Smooth muscle cell (in vitro differentiated cells): ENCODE results near the gene FNBP1L. TPM values are rescaled to one million over a fixed set of nuclear protein-coding genes. Genes with fewer than 3 reads are reported as not detected.

Experiments
- DNase-seq: peaks from one replicate; lab custom pipeline; 2025; ENCODE audit not compliant: unreplicated experiment; lab: John Stamatoyannopoulos, UW
- H2AFZ ChIP-seq: fragments of 200-600 bp; sonication (generic); 2 replicates; pipeline ENCODE4 v1.6.0; 2016; ENCODE audit warnings: antibody characterized with exemption, low read depth, mild to moderate bottlenecking
- H3F3A ChIP-seq: fragments of 200-600 bp; sonication (generic); 2 replicates; pipeline ENCODE4 v1.6.0; 2017; ENCODE audit warnings: antibody characterized with exemption, low read depth
- H3K27ac ChIP-seq: fragments of 200-600 bp; sonication (generic); 2 replicates; pipeline ENCODE4 v1.5.1; 2016; ENCODE audit warnings: low read depth, mild to moderate bottlenecking
- H3K27me3 ChIP-seq: fragments of 200-600 bp; sonication (generic); 2 replicates; pipeline ENCODE4 v1.6.1; 2016; ENCODE audit warnings: low read depth, mild to moderate bottlenecking
- H3K36me3 ChIP-seq: fragments of 200-600 bp; sonication (generic); 2 replicates; pipeline ENCODE4 v1.5.1; 2016; ENCODE audit warnings: low read depth
- H3K4me1 ChIP-seq: fragments of 200-600 bp; sonication (generic); 2 replicates; pipeline ENCODE4 v1.5.1; 2016; ENCODE audit warnings: low read depth
- H3K4me2 ChIP-seq: fragments of 200-600 bp; sonication (generic); 2 replicates; pipeline ENCODE4 v1.6.0; 2016; ENCODE audit warnings: mild to moderate bottlenecking
- H3K4me3 ChIP-seq: fragments of 200-600 bp; sonication (generic); 2 replicates; pipeline ENCODE4 v1.5.1; 2016; ENCODE audit warnings: mild to moderate bottlenecking
- H3K79me2 ChIP-seq: fragments of 200-600 bp; sonication (generic); 2 replicates; pipeline ENCODE4 v1.6.0; 2016; ENCODE audit warnings: low read depth, mild to moderate bottlenecking
- H3K9ac ChIP-seq: fragments of 200-600 bp; sonication (generic); 2 replicates; pipeline ENCODE4 v1.6.0; 2016; ENCODE audit warnings: low read depth
- H3K9me3 ChIP-seq: fragments of 200-600 bp; sonication (generic); replicated peaks from 2 replicates; pipeline ENCODE4 v1.5.1; 2016; ENCODE audit warnings: low read depth
- H4K20me1 ChIP-seq: fragments of 200-600 bp; sonication (generic); 2 replicates; pipeline ENCODE4 v1.6.0; 2016; ENCODE audit warnings: low read depth
- WGBS: methylation state at CpG from one replicate; pipeline ENCODE4 v1.1.7; 2016; ENCODE audit warnings: low lambda C conversion rate; 5-methylcytosine and 5-hydroxymethylcytosine counted together
- polyA plus RNA-seq: library from polyadenylated mRNA; unstranded; fragments of >200 nt; fragmentation: Nextera tagmentation; extraction: Ambion mirVana; gene quantifications from 2 replicates; pipeline ENCODE4 v1.2.1, GENCODE V29; 2016
- total RNA-seq: library from RNA; depleted of rRNA; stranded (reverse); fragments of >200 nt; gene quantifications from 2 replicates; pipeline ENCODE4 v1.2.3, GENCODE V29; 2014
- TF ChIP-seq, protein P1 (sequence below): fragments of 200-600 bp; sonication (generic); IDR thresholded peaks from 2 replicates; pipeline ENCODE4 v1.5.1; 2017; ENCODE audit warnings: borderline replicate concordance, mild to moderate bottlenecking, antibody characterized with exemption; ENCODE audit not compliant: insufficient read depth, poor library complexity, severe bottlenecking

FNBP1L gene
- total and polyA plus RNA-seq, 2 experiments from 2014 or later, result 18.7 to 60.4 TPM

DNA sequence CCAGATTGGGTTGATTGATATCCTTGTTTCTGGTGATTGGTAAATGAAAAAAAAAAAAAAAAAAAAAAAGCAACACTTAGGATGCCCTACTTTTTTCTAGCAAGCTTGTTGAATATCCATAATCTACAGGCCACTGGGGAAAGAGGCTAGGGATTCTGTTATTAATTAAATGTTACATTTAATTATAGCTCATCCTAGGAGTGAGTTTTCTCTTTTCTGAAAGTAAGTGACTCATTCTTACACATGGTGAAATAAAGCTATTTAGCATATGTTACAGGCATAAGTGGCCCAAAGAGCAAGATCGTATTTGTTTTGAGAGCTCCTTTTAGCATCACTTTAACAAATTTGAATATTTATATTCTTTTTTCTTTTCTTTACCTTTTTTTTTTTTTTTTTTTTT is 94.5 kb downstream of the FNBP1L start:
- Histone ChIP-seq H4K20me1 (no peaks in the 10 kb centered on the region), H2AFZ (no peak overlapping the region), H3K4me2 (no peak overlapping the region), H3K36me3 (peaks cover 3% of the 10 kb centered on the region), H3K9me3 (no peaks in the 10 kb centered on the region), H3K27me3 (no peaks in the 10 kb centered on the region), H3K9ac (no peak overlapping the region), H3K4me1 (no peaks in the 10 kb centered on the region), H3K27ac (no peak overlapping the region), H3F3A (no peaks in the 10 kb centered on the region), H3K4me3 (no peak overlapping the region), H3K79me2 (peaks cover 10% of the 10 kb centered on the region)
- 97% methylated on average over 1 of the region's 1 CpG for WGBS
- TF ChIP-seq, protein P1, sequence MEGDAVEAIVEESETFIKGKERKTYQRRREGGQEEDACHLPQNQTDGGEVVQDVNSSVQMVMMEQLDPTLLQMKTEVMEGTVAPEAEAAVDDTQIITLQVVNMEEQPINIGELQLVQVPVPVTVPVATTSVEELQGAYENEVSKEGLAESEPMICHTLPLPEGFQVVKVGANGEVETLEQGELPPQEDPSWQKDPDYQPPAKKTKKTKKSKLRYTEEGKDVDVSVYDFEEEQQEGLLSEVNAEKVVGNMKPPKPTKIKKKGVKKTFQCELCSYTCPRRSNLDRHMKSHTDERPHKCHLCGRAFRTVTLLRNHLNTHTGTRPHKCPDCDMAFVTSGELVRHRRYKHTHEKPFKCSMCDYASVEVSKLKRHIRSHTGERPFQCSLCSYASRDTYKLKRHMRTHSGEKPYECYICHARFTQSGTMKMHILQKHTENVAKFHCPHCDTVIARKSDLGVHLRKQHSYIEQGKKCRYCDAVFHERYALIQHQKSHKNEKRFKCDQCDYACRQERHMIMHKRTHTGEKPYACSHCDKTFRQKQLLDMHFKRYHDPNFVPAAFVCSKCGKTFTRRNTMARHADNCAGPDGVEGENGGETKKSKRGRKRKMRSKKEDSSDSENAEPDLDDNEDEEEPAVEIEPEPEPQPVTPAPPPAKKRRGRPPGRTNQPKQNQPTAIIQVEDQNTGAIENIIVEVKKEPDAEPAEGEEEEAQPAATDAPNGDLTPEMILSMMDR, result no peak
- DNase-seq, result no peak

DNA sequence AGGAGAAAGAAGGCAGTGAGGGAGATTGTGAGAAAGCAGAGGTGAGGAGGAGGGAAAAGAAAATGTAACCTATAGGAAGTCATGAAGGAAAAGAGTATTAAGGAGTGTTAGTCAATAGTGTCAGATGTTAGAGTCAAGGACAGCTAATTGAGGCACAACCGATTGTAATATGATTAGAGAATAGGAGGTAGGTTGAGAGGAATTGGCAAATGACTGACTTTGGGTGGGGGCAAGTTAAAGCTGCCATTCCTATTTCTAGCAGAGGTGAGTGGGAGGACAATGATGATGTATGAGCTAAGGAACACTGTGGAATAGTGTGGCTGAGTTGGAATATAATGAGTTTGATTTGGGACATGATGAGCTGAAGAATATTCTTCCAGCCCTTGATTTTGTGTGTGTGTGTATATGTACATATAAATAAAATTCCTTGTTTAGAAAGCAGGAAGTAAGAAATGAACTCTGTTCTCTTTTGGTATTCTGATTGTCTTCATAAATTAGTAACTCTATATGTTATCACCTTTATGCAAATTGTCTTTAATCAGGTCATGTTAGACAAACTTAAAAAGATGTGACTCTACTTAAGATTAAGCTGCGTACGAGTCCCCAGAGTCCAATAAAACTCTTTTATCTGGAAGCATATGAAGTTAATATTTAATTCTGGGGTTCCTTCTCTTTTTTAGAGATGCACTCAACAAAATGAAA is 98.4 kb downstream of the FNBP1L start:
- no peak for DNase-seq
- Histone ChIP-seq H3K9ac (no peak overlapping the region), H3K4me1 (no peaks in the 10 kb centered on the region), H3K27me3 (no peaks in the 10 kb centered on the region), H3K36me3 (peaks cover 24% of the 10 kb centered on the region), H3K27ac (no peak overlapping the region), H3F3A (peaks cover 5% of the 10 kb centered on the region), H3K9me3 (no peaks in the 10 kb centered on the region), H2AFZ (no peak overlapping the region), H4K20me1 (no peaks in the 10 kb centered on the region), H3K79me2 (no peaks in the 10 kb centered on the region), H3K4me3 (no peak overlapping the region), H3K4me2 (no peak overlapping the region)
- 92% methylated on average over 3 of the region's 3 CpGs for WGBS
- TF ChIP-seq, protein P1, result no peak

DNA sequence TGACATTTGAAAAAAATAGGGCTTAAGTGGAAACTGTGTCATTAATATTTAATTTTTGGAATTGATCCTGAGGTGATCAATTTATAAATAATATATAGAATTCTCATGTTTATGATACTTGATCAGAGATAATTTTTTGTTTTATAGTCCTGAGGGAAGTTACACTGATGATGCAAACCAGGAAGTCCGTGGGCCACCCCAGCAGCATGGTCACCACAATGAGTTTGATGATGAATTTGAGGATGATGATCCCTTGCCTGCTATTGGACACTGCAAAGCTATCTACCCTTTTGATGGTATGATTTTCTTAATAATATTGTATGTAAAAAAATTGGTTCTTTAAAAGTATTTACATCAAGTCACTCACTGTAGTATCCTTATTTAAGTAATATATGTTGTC is 101.2 kb downstream of the FNBP1L start:
- Histone ChIP-seq H3K9ac (no peak overlapping the region), H3K27me3 (no peaks in the 10 kb centered on the region), H3K4me3 (no peak overlapping the region), H3K79me2 (no peaks in the 10 kb centered on the region), H3F3A (peaks cover 5% of the 10 kb centered on the region), H2AFZ (no peak overlapping the region), H3K4me1 (peaks cover 5% of the 10 kb centered on the region), H4K20me1 (peaks cover 9% of the 10 kb centered on the region), H3K9me3 (no peaks in the 10 kb centered on the region), H3K27ac (no peak overlapping the region), H3K36me3 (peaks cover 24% of the 10 kb centered on the region), H3K4me2 (no peak overlapping the region)
- no peak for DNase-seq
- 100% methylated on average over 1 of the region's 1 CpG for WGBS
- TF ChIP-seq, protein P1, result no peak

DNA sequence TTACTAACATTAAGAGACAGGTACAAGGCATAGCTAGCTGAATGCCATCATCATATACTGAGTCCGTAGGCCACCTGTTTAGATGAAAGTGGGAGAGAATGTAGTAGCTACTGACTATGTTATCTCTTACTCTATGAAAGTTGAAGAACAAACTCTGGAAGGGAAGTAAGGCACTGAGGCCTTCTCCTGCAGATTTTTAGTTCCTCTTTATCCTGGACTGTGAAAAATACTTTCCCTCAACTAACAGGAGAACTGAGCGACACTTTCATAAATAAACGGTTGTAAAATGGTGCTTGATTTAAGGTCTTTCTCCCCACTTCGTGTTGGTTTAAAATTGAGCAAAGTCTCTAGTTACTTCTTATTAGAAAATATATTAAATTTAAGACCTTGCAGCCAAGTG is 101.9 kb downstream of the FNBP1L start:
- H3K4me1 ChIP-seq, result peaks cover 5% of the 10 kb centered on the region
- H3K27me3 ChIP-seq, result no peaks in the 10 kb centered on the region
- H3K9ac ChIP-seq, result no peak overlapping the region
- H3K79me2 ChIP-seq, result no peaks in the 10 kb centered on the region
- TF ChIP-seq, protein P1, result no peak
- DNase-seq, result no peak
- H4K20me1 ChIP-seq, result peaks cover 9% of the 10 kb centered on the region
- no peak overlapping the region for H3K4me3 ChIP-seq
- no peak overlapping the region for H2AFZ ChIP-seq
- no peak overlapping the region for H3K4me2 ChIP-seq
- H3K27ac ChIP-seq, result no peak overlapping the region
- H3K9me3 ChIP-seq, result no peaks in the 10 kb centered on the region
- H3K36me3 ChIP-seq, result peaks cover 24% of the 10 kb centered on the region
- WGBS, result 95% methylated on average over 4 of the region's 4 CpGs
- peaks cover 5% of the 10 kb centered on the region for H3F3A ChIP-seq
